Measurements from ENCODE around the gene SPSB2.

- TF ChIP-seq EZH2 (optimal IDR thresholded peaks at IDR 0.05; ENCODE audit: low read depth, low read length) (no peak), CTCF (IDR thresholded peaks at IDR 0.05; ENCODE audit: low read length) (no peak), EZH2phosphoT487 (IDR thresholded peaks at IDR 0.05; ENCODE audit: low read length) (no peak)
Measured at GRCh38 chr12:6851153-6851920, 21.8 kb downstream of the SPSB2 start, which contains the start of gene CDCA3.
